Left colon (tissue), 2 donors: ENCODE measurements around the gene ISCA1. TPM values are rescaled to one million over a fixed set of nuclear protein-coding genes. Genes with fewer than 3 reads are reported as not detected.
"Not testable (repeated sequence)": the region's sequence is repeated elsewhere in the genome, so short reads cannot be mapped to it uniquely, and the experiment has no call there.

Source experiments
- ATAC-seq: fragments of 200-7000 bp; cut with Tn5 transposase; one replicate; pipeline ENCODE4 v1.9.1; 2020; ENCODE audit warnings: mild to moderate bottlenecking, moderate library complexity
- DNase-seq, 2 donors: peaks; one replicate each; pipeline ENCODE4 v3.0.0-alpha.2; 2020
- intact Hi-C, 2 donors: fragments of 100-400 bp; cut with DNase I in 1 of 2; cut with micrococcal nuclease in 1 of 2; formaldehyde crosslinking; loops; one replicate each; pipeline versions ENCODE4 v1.11.2 to v1.14.0; 2022; cut with DNase I, micrococcal nuclease
- long read RNA-seq: library from polyadenylated mRNA; unstranded; transcript quantifications from one replicate; pipeline ENCODE4 v2.0.0, GENCODE V29; 2021
- total RNA-seq, 2 donors: library from RNA; stranded (reverse); fragmentation: NEBNext Ultra II Directional; extraction: Animal tissue kit (Norgen Biotek cat#: 25700); gene quantifications; one replicate each; pipeline ENCODE4 v1.2.1, GENCODE V29; 2021
- donor health status: DM: no; HTN: no; CAD: no.
- donor health status: DM: yes; HTN: yes; CAD: no.

The ISCA1 gene
- total RNA-seq = 10 to 100 TPM; 25.1 to 26.6 TPM
- long read RNA-seq, transcript ISCA1-203 (4 exons, 1,958 nt) = major isoform, 24 of 30 reads
- long read RNA-seq, partial matches to known transcripts = 0 of 30 reads
- long read RNA-seq, other reads (novel, unspliced or antisense) = 4 of 30 reads

DNA sequence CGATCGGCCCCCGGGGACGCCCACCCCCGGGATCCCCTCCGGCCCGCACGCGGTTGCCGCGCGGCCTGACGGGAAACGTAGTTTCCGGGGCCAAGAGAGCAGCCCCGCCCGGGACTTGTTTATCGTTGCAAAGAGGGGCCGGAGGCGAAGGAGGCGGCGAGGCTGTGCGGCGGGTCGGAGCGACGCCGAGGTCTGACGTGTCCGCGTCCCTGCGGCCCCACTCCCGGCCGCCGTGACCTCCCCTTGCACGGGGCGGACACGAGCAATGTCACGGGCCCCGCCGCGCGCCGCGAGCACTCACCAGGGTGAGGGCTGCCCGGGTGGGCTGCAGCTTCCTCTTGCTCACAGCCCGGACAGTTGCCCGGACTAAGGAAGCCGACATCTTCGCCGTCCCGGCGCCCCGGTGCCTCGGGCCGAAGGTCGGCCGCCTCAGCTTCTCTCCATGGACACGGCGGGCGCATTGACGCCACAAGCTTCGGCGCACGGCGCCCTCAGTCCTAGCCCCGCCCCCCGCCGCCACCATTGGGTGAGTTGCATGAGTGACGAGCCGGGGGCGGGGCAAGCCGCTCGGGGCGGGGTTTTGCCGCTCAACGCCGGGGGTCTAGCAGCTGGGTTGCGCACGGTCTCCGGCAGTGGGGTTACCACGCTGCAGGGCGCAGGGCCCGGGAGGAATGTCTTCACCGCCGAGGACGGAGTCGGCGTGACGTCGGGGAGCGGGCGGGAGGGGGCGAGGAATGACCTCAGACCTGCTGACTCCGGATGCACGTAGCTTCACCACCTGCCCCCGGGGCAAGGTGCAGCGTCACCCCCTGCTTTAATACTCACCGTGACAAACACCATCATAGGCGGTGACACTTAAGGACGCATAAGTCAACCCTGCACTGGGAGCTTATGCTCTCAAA lies at the start of gene ISCA1:
ISCA1 (minus strand) TSS at position 462 of the 902 bp plus-strand sequence; CDS start at position 382, 80 bp downstream.
- ATAC-seq (peak; percentile 94), DNase-seq (peak; percentile 96 to 100)
- intact Hi-C loops = no loop called here

DNA sequence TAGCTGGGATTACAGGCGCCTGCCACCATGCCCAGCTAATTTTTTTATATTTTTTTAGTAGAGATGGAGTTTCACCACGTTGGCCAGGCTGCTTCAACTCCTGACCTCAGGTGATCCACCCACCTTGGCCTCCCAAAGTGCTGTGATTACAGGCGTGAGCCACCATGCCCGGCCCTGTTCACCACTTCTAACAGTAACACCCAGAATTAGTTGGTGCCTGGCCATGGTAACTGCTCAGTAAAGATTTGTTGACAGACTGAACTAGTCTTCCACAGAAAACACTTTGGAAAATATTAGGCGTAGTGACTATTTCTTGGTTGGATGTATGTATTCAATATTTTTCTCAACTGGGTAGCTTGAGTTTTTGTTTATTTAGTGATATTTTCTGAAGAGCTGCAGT lies 47.8 kb upstream of the ISCA1 start:
- no peak for ATAC-seq
- intact Hi-C loops = no loop called here
- no peak for DNase-seq

DNA sequence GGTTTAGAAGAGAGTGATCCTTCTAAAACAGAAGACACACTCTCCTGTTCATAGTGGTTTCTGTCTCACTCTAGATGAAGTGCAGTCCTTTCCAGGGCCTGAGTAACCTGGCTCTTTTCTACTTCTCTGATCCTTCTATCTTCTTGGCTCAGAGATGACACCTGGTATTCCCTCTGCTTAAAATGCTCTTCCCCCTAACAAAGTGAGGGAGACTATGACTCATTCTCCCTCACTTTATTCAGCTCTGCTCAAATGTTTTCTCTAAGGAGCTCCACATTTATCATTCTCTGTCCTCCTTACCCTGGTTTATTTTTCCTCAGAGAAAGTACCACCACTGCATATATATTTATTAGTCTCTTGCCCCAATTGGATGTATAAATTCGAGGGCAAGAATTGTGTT lies 47.3 kb upstream of the ISCA1 start:
- ATAC-seq (no peak), DNase-seq (no peak)
- intact Hi-C loops = no loop called here

DNA sequence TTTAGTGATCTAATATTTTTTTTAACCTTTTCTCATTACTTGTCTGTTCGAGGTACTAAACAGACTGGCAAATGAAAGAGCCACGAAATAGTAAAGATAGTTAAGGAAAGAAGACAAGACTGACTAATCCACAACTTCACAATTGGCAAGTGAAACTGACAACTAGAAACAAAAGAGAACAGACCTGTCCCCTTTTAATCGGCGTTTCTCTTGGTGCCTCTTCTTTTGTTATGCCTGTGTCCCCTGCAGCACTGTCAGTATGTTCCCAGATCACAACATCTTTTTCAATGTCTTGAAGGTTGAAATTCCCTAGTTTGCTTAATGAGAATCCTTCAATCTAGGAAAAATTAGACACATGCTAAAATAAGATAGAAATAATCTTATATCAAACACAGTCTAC lies 45.8 kb upstream of the ISCA1 start:
- DNase-seq (no peak), ATAC-seq (no peak)
- intact Hi-C loops = no loop called here

DNA sequence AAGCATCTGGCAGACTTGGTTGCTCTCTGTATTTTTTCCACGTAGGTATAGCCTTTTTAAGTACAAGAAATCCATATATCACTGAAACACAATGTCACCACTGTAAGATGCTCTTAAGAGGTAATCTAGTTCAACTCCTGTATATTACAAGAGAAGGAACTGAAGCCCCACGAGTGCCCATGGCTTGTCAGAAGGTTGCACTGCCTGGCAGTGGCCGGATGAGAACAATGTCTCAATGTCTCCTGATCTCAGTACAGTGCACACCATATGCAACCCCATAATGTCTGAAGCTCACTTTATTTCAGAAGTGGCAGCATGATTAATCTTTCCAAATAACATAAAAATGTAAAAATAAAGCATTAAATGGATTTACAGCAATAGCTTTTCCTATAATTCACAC lies 44.2 kb upstream of the ISCA1 start:
- intact Hi-C loops = no loop called here

DNA sequence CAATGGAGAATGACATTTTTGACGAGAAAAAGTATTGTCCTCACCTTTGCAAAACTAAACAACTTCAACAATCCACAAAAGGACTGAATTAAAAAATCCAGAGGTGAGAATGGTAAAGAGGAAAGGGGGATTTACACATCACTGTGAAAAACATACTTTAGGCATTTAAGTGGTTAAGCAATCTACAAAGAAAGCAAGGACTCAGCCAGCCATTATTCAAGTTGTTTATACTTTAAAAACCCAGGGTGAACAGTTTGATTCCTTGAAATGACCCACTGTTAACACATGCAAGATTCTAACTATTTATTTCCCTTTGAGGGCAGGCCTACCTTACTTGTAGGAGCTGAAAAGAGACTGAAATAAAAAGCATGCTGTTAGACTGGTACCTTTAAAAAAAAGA lies 42.6 kb upstream of the ISCA1 start:
- ATAC-seq (no peak), DNase-seq (no peak)
- intact Hi-C loops = no loop called here

More for the DNA sequence above, 44.2 kb upstream of the ISCA1 start:
- DNase-seq = no peak
- ATAC-seq = no peak

DNA sequence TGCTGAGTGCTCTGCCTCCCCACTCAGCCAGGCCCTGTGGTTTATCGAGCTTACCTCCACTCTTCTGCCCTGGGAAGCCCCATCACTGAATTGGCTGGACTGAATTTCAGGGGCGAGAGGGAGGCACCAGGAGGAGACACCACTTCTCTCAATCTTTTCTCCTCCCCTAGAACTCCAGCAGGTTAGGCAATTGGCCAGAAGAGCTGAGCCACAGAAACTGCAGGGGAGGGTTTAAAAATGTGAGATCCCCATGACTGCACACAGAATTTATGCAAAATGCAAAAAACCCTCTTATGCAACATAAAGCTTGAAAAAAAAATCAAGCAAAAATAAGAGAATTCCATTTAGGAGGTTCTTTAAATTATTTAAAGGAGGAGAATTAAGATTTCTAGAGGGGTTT lies 42.0 kb upstream of the ISCA1 start:
- DNase-seq (no peak), ATAC-seq (no peak)
- intact Hi-C loops = no loop called here

DNA sequence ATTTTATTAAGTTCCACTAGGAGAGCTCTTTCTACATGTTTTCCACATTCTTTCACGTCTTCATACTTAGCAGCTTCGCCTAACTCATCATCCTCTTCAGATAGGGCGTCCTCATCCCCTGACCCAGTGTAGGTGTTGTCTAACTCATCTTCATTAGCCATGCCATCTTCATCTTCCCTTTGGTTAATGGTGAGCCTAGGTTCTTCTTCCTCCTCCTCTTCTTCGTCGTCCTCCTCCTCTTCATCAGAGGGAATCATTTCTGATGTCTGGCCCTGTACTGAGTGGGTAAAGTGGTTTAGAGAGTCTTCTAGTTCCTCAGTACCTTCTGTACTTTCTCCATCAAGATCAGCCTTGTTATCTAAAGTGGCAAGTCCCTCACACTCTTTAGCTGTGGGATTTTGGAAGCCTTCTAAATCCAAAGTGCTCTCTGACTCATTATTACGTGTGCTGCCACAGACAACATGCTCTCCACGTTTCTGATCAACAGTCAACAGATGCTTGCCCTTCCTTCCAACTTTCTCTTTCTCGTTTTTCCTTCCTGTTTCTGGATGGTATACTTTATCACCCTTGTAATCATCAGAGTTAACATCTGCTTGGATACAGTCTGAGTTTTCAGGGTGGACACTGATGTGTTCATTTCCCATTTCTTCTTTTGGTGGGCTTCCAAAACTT lies 40.8 kb upstream of the ISCA1 start:
- DNase-seq = no peak
- intact Hi-C loops = no loop called here
- ATAC-seq = no peak

DNA sequence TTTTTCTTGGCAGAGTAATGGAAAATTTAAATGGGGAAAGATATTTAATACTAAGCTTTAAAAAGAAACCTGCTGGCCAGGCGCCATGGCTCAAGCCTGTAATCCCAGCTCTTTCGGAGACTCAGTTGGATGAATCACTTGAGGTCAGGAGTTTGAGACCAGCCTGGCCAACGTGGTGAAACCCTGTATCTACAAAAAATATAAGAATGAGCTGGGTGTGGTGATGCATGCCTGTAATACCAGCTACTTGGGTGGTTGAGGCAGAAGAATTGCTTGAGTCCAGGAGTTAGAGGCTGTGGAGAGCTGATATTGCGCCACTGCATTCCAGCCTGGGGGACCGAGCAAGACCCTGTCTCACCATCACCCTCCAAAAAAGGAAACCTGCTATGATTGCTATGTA lies 39.0 kb upstream of the ISCA1 start:
- DNase-seq (no peak), ATAC-seq (no peak)

DNA sequence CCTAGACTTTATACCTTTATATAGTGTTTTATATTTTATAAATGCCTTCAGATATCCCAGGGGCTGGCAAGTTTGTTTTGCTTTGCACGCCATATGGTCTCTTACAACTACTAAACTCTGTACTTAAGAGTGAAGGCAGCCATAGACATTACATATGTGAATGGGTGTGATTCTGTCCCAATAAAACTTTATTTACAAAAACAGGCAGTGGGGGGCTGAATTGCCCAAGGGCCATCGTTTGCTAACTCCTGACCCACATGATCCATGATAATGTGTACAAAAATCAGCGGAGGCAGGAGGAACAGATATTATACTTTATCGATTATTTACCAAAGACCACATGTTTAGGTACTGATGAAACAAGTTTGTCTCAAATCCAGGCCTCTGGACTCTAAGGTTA lies 35.8 kb upstream of the ISCA1 start:
- ATAC-seq = no peak
- intact Hi-C loops = no loop called here
- no peak for DNase-seq

More for the DNA sequence above, 39.0 kb upstream of the ISCA1 start:
- intact Hi-C loops = no loop called here

DNA sequence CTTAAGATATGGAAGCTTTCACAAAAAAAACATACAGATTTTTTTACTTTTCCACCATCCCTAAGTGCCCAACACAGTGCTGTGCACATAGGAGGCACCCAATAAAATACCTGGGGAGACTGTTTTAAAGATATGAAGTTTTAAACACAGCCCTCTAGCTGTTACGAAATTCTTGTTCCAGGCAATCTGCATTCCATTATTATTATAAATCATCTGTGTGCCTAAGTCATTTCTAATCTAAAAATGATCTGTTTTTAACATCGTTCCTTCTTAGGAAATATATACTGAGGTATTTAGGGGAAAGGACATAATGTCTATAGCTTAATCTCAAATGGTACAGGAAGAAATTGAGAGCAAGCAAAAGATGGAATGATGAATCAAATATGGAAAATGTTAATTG lies 32.7 kb upstream of the ISCA1 start:
- no peak for ATAC-seq
- no peak for DNase-seq
- intact Hi-C loops = no loop called here

DNA sequence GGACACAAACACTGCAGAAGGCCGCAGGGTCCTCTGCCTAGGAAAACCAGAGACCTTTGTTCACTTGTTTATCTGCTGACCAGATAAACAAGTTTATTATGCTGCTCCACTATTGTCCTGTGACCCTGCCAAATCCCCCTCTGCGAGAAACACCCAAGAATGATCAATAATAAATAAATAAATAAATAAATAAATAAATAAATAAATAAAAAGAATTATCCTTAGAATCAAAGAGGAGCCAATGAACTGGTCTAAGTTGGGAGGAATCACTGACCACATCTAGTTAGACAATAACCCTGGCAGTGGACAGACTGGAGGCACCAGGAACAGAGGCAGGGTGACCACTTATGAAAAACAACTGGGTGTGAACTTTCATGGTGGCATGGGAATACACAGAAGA lies 30.6 kb upstream of the ISCA1 start:
- ATAC-seq, intact Hi-C loops, DNase-seq: not testable (repeated sequence)

DNA sequence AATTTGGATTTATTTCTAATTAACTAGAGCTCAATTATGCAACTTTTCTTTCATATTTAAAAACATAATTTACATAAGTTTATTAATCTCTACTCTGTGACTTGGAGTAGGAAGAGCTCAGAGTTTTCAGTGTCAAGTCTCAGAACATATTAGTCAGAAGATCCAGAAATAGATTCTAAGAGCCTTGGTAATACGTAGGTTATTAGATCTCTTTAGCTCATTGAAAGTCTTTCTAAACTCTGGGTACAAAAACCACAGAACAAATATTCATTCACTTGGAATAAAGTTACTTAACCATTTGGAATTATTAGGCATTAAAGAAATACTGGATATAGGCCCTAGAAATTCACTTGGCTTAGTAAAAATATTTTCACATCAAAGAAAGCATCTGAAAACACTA lies 26.3 kb upstream of the ISCA1 start:
- no peak for ATAC-seq
- intact Hi-C loops = no loop called here
- no peak for DNase-seq

DNA sequence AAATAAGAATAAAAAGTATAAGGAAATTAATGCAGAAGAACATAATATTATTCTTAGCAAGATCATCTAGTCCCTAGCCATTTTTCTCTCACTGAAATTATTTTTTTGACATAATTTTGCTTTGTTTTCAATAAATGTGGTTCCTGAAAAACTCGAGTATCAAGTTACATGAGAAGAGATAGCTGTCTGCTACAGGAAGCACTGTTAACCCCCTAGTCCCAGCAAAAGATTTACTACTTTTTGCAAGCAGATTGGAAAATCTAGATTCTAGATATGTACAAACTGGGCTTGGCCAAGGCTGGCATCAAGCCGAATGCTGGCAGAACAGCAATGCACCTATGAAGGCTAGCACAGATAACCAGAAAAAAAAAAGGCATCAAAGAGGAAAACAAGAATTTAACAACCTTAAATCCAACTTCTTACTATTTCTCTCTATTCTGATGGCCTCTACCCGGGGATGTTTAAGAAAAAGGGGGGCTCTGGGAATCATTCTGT lies 21.9 kb upstream of the ISCA1 start:
- peak; percentile 44 for ATAC-seq
- intact Hi-C loops = no loop called here
- DNase-seq = no peak

DNA sequence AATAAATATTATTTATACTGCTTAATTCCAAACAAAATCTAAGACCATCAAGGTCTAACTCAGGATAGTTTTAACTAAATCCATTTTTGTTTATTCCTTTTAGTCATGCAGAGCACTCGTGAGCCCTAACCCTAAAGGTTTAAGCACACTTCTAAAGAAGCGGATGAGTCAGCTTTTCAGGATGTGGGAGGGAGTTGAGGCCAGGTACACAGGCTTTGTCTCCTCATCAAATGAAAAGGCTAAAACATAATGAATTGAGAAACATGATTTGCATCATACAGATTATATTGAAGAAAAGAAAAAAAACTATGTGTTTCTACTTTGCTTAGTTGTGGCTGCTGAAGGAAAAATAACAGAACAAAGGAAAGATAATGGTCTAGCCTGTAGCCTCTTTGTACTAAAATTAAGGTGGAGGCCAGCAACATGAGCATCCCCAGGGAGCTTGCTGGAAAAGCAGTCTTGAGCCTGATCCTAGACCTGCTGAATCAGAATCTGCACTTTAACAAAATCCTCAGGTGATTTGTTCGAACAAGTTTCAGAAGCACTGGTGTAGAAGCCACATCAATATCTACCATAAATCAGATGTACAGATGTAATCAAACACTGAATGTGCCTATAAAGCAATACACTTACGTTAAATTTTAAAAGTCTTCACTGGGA lies 21.1 kb upstream of the ISCA1 start:
- DNase-seq (no peak), ATAC-seq (peak; percentile 40)
- intact Hi-C loops = no loop called here

DNA sequence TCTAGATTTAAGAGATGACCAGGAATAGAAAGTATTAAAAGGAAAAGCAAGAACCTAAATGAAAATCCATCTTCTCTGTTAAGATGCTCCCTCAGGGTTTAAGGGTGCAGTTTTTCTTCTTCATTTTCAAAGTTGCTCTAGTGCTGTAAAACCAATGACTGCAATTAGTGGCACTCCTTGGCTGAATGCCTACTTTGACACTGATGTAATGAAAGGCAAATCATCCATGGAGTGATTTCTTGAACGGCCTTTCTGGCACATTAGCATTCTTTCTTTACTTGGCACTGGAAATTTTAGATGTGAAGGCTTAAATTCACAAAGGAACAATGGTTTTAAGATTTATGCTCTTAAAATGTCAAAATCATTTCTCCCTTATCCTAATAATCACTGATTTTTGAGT lies 19.3 kb upstream of the ISCA1 start:
- ATAC-seq (no peak), DNase-seq (no peak)
- intact Hi-C loops = no loop called here

DNA sequence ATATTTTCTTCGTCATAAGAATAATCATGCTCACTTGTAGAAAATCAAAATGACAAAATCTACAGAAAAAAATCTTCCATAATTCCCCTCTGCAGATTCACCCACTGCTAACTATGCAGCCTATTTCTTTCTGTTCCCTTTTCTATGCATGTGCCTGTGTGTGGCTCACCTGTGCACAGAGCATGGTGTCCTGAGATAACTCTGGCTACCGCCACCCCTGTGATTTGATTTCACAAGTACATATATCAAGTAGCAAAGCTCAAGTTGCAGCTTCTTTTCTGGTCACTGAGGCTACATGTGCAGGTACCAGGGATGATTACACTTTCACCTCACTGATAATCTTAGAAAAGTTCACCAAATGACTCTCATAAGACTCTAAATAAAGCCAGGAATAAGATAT lies 18.4 kb upstream of the ISCA1 start:
- intact Hi-C loops = no loop called here
- ATAC-seq (no peak), DNase-seq (no peak)

DNA sequence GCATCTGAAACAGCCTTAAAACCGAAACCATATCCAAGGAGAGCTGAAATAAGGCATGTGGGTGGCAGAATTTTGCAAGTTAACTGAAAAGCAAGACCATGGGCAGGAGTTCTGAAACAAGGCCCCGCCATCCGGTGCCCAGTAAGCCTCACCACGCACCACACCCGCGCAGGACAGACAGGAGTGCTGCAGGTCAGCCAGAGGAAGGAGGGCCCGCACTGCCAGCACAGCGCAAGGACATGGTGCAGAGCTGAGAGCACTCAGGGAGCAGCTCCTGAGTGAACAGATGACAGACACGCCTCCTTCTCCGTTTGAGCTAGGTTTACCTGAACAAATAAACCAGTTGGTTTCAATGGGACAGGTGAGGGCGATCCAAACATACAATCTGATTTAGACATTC lies 16.5 kb upstream of the ISCA1 start:
- ATAC-seq (no peak), DNase-seq (no peak)
- intact Hi-C loops = no loop called here

DNA sequence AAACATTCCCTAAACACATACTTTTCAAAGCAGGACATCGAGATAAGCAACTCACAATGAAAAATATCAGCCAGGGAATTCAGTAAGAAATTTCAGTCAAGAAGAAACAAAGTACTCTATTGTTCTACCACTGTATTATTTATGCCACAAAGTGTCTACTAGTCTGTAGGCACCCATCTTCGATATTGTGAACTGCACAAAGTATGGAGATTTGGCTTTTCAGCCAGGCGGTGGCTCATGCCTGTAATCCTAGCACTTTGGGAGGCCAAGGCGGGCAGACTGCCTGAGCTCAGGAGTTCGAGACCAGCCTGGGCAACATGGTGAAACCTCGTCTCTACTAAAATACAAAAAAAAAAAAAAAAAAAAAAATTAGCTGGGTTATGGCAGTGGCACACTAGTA lies 8.0 kb upstream of the ISCA1 start:
- DNase-seq, intact Hi-C loops, ATAC-seq: not testable (repeated sequence)
